Kidney (tissue), 14 donors: ENCODE data around the gene ZFP36L2. TPM values are rescaled to one million over a fixed set of nuclear protein-coding genes. Genes with fewer than 3 reads are reported as not detected.

Experiments used
- DNase-seq, 5 donors: peaks; one replicate each; pipeline ENCODE4 v3.0.0-alpha.2; 2013 to 2020
- FAIRE-seq: peaks from 2 replicates; lab custom pipeline; 2012; peaks lifted over from hg19 to GRCh38; lab: Jason Lieb, UNC
- H3K27ac ChIP-seq, 2 donors: one replicate each; pipeline ENCODE4 v1.7.0; 2013; ENCODE audit warnings: low read depth in 2 of 2, low read length in 2 of 2, inconsistent platforms in 1 of 2
- H3K27me3 ChIP-seq: one replicate; pipeline ENCODE4 v1.7.1; 2013; ENCODE audit warnings: low read length, inconsistent platforms; ENCODE audit not compliant: control insufficient read depth, insufficient read depth
- H3K36me3 ChIP-seq, 3 donors: one replicate each; pipeline versions ENCODE4 v1.7.0 to v1.7.1; 2013; ENCODE audit warnings: low read length in 3 of 3, control low read depth in 1 of 3, inconsistent platforms in 1 of 3; ENCODE audit not compliant: insufficient read depth in 3 of 3, control insufficient read depth in 2 of 3
- H3K4me1 ChIP-seq, 3 donors: one replicate each; pipeline versions ENCODE4 v1.7.0 to v1.7.1; 2013; ENCODE audit warnings: low read length in 3 of 3, inconsistent platforms in 1 of 3, low read depth in 1 of 3; ENCODE audit not compliant: control insufficient read depth in 2 of 3, insufficient read depth in 2 of 3
- H3K4me3 ChIP-seq, 3 donors: one replicate each; pipeline versions ENCODE4 v1.7.0 to v1.8.1; 2013; ENCODE audit warnings: low read length in 3 of 3, control low read depth in 1 of 3, inconsistent platforms in 1 of 3
- H3K9ac ChIP-seq, 3 donors: one replicate each; pipeline versions ENCODE4 v1.7.0 to v1.7.1; 2013; ENCODE audit warnings: low read length in 3 of 3, control low read depth in 1 of 3, inconsistent platforms in 1 of 3
- H3K9me3 ChIP-seq, 3 donors: one replicate each; pipeline versions ENCODE4 v1.7.0 to v1.7.1; 2013; ENCODE audit warnings: low read length in 3 of 3, control low read depth in 1 of 3, inconsistent platforms in 1 of 3; ENCODE audit not compliant: control insufficient read depth in 2 of 3, insufficient read depth in 1 of 3
- intact Hi-C: fragments of 100-400 bp; cut with DNase I; formaldehyde crosslinking; loops from one replicate; pipeline ENCODE4 v1.11.1; 2022
- polyA plus RNA-seq: library from polyadenylated mRNA; stranded (reverse); fragments of 350-450 nt; fragmentation: Illumina TruSeq; extraction: RNeasy Lipid Tissue Mini Kit (QIAGEN cat#74804); gene quantifications from one replicate; pipeline ENCODE4 v1.2.3, GENCODE V29; 2014; ENCODE audit warnings: low read depth, low replicate concordance; ENCODE audit not compliant: insufficient read depth
- total RNA-seq: library from RNA; stranded (reverse); fragmentation: NEBNext Ultra II Directional; extraction: Animal tissue kit (Norgen Biotek cat#: 25700); gene quantifications from one replicate; pipeline ENCODE4 v1.2.1, GENCODE V29; 2021
- TF ChIP-seq, protein P1 (sequence below): IDR thresholded peaks from 3 replicates; pipeline ENCODE4 v1.5.1; 2012; ENCODE audit warnings: mild to moderate bottlenecking, moderate library complexity, borderline replicate concordance; ENCODE audit not compliant: insufficient read depth; ENCODE audit errors: extremely low read depth
- donor health status: control.
- donor health status: control.
- donor health status: control.
- donor health status: control.
- donor health status: control.
- donor health status: DM: yes; HTN: yes; CAD: no.
- donor health status: Normal renal cell carcinoma (clear cell type).

The ZFP36L2 gene
- total and polyA plus RNA-seq, 2 donors from 2014 or later: 35.4 to 247 TPM

- TF ChIP-seq, protein P1, sequence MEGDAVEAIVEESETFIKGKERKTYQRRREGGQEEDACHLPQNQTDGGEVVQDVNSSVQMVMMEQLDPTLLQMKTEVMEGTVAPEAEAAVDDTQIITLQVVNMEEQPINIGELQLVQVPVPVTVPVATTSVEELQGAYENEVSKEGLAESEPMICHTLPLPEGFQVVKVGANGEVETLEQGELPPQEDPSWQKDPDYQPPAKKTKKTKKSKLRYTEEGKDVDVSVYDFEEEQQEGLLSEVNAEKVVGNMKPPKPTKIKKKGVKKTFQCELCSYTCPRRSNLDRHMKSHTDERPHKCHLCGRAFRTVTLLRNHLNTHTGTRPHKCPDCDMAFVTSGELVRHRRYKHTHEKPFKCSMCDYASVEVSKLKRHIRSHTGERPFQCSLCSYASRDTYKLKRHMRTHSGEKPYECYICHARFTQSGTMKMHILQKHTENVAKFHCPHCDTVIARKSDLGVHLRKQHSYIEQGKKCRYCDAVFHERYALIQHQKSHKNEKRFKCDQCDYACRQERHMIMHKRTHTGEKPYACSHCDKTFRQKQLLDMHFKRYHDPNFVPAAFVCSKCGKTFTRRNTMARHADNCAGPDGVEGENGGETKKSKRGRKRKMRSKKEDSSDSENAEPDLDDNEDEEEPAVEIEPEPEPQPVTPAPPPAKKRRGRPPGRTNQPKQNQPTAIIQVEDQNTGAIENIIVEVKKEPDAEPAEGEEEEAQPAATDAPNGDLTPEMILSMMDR: no peak
- FAIRE-seq (no peak), DNase-seq (no peak)
- intact Hi-C loops: loop anchor here (10.0 kb wide), 1 partner anchor 256 kb away; no protein-coding TSS in a partner anchor
- peaks cover 0 to 5% (median 2%) of the 10 kb centered on the region in 3 donors for H3K36me3 ChIP-seq
- H3K27ac ChIP-seq: no peak overlapping the region
- no peak overlapping the region for H3K4me3 ChIP-seq
- H3K4me1 ChIP-seq: peaks cover 6 to 21% (median 14%) of the 10 kb centered on the region in 3 donors
- H3K27me3 ChIP-seq: no peaks in the 10 kb centered on the region
- H3K9me3 ChIP-seq: no peaks in the 10 kb centered on the region
- no peak overlapping the region for H3K9ac ChIP-seq
These were observed 4.8 kb upstream of the ZFP36L2 start for GRCh38 chr2:43230951-43231827.

- FAIRE-seq: no peak
- TF ChIP-seq, protein P1: no peak
- Histone ChIP-seq H3K9me3 (no peaks in the 10 kb centered on the region), H3K36me3 (peaks cover 0 to 5% (median 2%) of the 10 kb centered on the region in 3 donors), H3K9ac (no peak overlapping the region), H3K27ac (no peak overlapping the region), H3K4me3 (no peak overlapping the region), H3K27me3 (no peaks in the 10 kb centered on the region), H3K4me1 (peaks cover 6 to 21% (median 14%) of the 10 kb centered on the region in 3 donors)
- peak in 2 of 5 donors; percentile 57 to 60 for DNase-seq
- intact Hi-C loops: loop anchor here (10.0 kb wide), 1 partner anchor 256 kb away; no protein-coding TSS in a partner anchor
These were observed 4.0 kb upstream of the ZFP36L2 start for GRCh38 chr2:43230351-43230885.

GRCh38 chr2:43228756-43229659 is 2.6 kb upstream of the ZFP36L2 start:
- DNase-seq: no peak
- Histone ChIP-seq H3K9me3 (no peaks in the 10 kb centered on the region), H3K4me3 (peak overlapping the region in 1 of 3 donors; percentile 81), H3K36me3 (peaks cover 0 to 9% (median 2%) of the 10 kb centered on the region in 3 donors), H3K27ac (peak overlapping the region; percentile 92 to 99), H3K9ac (peak overlapping the region in 2 of 3 donors; percentile 11 to 68), H3K4me1 (peaks cover 6 to 21% (median 14%) of the 10 kb centered on the region in 3 donors), H3K27me3 (no peaks in the 10 kb centered on the region)
- no peak for FAIRE-seq
- intact Hi-C loops: loop anchor here (5.0 to 10.0 kb wide), 2 partner anchors 207 to 274 kb away; no protein-coding TSS in a partner anchor
- TF ChIP-seq, protein P1: no peak
